HUDEP-2 (cell line): ENCODE data around the gene AFAP1.

Experiments used
- DNase-seq, 76 experiments: peaks; one replicate each; lab custom pipeline; 2025; ENCODE audit not compliant: unreplicated experiment in 76 of 76; lab: John Stamatoyannopoulos, UW

Gene AFAP1

GRCh38 chr4:7710126-7710525, 229.5 kb downstream of the AFAP1 start:
- DNase-seq: no peak

GRCh38 chr4:7709431-7709830, 230.2 kb downstream of the AFAP1 start:
- no peak for DNase-seq

DNA sequence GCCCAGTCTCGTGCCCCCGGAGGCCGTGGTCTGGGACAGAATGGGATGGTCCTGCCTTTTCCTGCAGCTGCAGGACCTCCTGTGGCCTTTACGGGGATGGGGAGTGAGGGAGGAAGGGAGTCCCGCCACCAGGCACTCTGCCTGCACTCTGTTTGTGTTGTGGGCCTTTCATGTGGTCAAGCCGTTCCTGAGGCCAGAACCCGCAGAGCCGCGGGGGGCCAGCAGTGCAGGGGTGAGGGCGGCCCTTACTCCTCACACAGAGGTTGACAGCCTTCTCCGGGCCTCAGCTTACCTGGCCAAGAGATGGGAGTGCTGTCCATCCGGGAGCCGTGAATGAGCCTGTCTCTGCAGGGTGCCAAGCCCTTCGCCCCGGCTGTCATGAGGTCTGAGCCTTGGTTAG, 230.7 kb downstream of the AFAP1 start:
- DNase-seq: no peak
